Esophagus squamous epithelium (tissue), 5 donors: Measurements from ENCODE around the gene ARSA. TPM values are rescaled to one million over a fixed set of nuclear protein-coding genes. Genes with fewer than 3 reads are reported as not detected.
"Not testable (repeated sequence)": the region's sequence is repeated elsewhere in the genome, so short reads cannot be mapped to it uniquely, and the experiment has no call there.

Source experiments
- DNase-seq: peaks from one replicate; lab custom pipeline; 2025; lab: John Stamatoyannopoulos, UW
- H3K27ac ChIP-seq, 4 donors: fragments of 200-600 bp; sonication (generic); one replicate each; pipeline ENCODE4 v1.5.1; 2016 to 2019; ENCODE audit warnings: mild to moderate bottlenecking in 1 of 4
- H3K27me3 ChIP-seq, 4 donors: fragments of 200-600 bp; sonication (generic); 1 replicate in 3 of 4; 2 replicates in 1 of 4; pipeline versions ENCODE4 v1.5.1 to v1.6.0; 2017 to 2021; ENCODE audit warnings: antibody characterized with exemption in 1 of 4
- H3K36me3 ChIP-seq, 3 donors: fragments of 200-600 bp; sonication (generic); one replicate each; pipeline ENCODE4 v1.5.1; 2016 to 2019
- H3K4me1 ChIP-seq, 3 donors: fragments of 200-600 bp; sonication (generic); one replicate each; pipeline ENCODE4 v1.5.1; 2017 to 2019
- H3K4me3 ChIP-seq, 4 donors: fragments of 200-600 bp; sonication (generic); 1 replicate in 3 of 4; 2 replicates in 1 of 4; pipeline ENCODE4 v1.5.1; 2016 to 2019; ENCODE audit warnings: mild to moderate bottlenecking in 2 of 4, moderate library complexity in 1 of 4
- H3K9me3 ChIP-seq, 3 donors: fragments of 200-600 bp; sonication (generic); one replicate each; pipeline ENCODE4 v1.5.1; 2016 to 2019
- POLR2A ChIP-seq, 4 donors: fragments of 450-650 bp; IDR thresholded peaks; one replicate each; pipeline ENCODE4 v1.6.1; 2017; ENCODE audit warnings: antibody characterized with exemption in 4 of 4, mild to moderate bottlenecking in 4 of 4, moderate library complexity in 3 of 4
- WGBS, 2 donors: methylation state at CpG; one replicate each; pipeline ENCODE4 v1.1.5; 2018; 5-methylcytosine and 5-hydroxymethylcytosine counted together
- intact Hi-C: fragments of 100-400 bp; cut with DNase I; formaldehyde crosslinking; loops from one replicate; pipeline ENCODE4 v1.15.0; 2022
- total RNA-seq, 4 donors: library from RNA; depleted of rRNA; stranded (reverse); fragments of >200 nt; gene quantifications; one replicate each; pipeline ENCODE4 v1.1.0, GENCODE V29; 2016
- TF ChIP-seq, protein P1 (sequence below), 6 experiments: fragments of 450-650 bp in 4 of 6; fragments of 200-600 bp in 2 of 6; sonication (generic) in 2 of 6; IDR thresholded peaks; one replicate each; pipeline ENCODE4 v1.5.1; 2016 to 2019; ENCODE audit warnings: antibody characterized with exemption in 6 of 6, mild to moderate bottlenecking in 4 of 6, moderate library complexity in 4 of 6
- donor health status: DM: yes; HTN: yes; CAD: no.

The ARSA gene
- total RNA-seq, 4 donors from 2014 or later, result 18.7 to 47.0 (median 28.6) TPM

DNA sequence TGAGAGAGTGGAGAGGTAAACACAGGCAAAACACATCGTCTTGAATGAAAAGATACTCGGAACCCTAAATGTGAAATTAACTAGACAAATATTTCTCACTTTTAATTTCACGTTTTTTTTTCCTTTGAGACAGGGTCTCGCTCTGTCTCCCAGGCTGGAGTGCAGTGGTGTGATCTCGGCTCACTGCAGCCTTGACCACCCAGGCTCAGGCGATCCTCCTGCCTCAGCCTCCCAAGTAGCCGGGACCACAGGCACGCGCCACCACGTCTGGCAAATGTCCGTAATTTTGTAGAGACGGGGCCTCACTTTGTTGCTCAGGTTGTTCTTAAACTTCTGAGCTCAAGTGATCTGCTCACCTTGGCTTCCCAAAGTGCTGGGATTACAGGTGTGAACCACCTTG lies 37.3 kb upstream of the ARSA start:
- H3K36me3 ChIP-seq, result no peaks in the 10 kb centered on the region
- no peak overlapping the region for H3K27ac ChIP-seq
- TF ChIP-seq, protein P1, sequence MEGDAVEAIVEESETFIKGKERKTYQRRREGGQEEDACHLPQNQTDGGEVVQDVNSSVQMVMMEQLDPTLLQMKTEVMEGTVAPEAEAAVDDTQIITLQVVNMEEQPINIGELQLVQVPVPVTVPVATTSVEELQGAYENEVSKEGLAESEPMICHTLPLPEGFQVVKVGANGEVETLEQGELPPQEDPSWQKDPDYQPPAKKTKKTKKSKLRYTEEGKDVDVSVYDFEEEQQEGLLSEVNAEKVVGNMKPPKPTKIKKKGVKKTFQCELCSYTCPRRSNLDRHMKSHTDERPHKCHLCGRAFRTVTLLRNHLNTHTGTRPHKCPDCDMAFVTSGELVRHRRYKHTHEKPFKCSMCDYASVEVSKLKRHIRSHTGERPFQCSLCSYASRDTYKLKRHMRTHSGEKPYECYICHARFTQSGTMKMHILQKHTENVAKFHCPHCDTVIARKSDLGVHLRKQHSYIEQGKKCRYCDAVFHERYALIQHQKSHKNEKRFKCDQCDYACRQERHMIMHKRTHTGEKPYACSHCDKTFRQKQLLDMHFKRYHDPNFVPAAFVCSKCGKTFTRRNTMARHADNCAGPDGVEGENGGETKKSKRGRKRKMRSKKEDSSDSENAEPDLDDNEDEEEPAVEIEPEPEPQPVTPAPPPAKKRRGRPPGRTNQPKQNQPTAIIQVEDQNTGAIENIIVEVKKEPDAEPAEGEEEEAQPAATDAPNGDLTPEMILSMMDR (IDR thresholded peaks at IDR 0.05), result no peak
- no peak for TF ChIP-seq POLR2A (IDR thresholded peaks at IDR 0.05)
- no peaks in the 10 kb centered on the region for H3K9me3 ChIP-seq
- H3K4me1 ChIP-seq, result no peaks in the 10 kb centered on the region
- intact Hi-C loops, result no loop called here
- peaks cover 0 to 14% (median 0%) of the 10 kb centered on the region in 4 donors for H3K27me3 ChIP-seq
- 91 to 94% methylated on average over 12 of the region's 12 CpGs for WGBS, 2 donors
- H3K4me3 ChIP-seq, result no peak overlapping the region
- DNase-seq, result no peak

DNA sequence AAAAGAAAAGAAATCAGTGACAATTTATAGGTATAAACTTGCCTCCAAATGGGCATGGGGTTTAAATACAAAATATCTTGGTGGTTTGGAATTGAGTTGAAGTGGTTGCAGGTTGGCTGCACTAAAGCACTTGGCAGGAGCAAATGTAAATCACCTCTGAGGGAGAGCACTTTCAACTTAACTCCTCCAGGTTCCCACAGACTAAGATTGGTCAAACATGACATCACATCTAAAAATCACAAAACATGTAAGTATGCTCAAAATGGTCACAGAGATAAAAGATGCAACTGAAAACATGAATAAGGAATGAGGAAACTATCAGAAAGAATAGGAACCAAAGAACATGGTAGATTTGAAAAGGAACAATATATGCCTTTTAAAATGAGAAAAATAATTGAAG lies 32.4 kb upstream of the ARSA start:
- no peak for DNase-seq
- Histone ChIP-seq H3K27ac (no peak overlapping the region), H3K4me1 (peaks cover 0 to 3% (median 0%) of the 10 kb centered on the region in 3 donors), H3K4me3 (no peak overlapping the region), H3K27me3 (peaks cover 0 to 39% (median 0%) of the 10 kb centered on the region in 4 donors), H3K9me3 (no peaks in the 10 kb centered on the region), H3K36me3 (no peaks in the 10 kb centered on the region)
- TF ChIP-seq, protein P1 (IDR thresholded peaks at IDR 0.05), result no peak
- no peak for TF ChIP-seq POLR2A (IDR thresholded peaks at IDR 0.05)
- intact Hi-C loops, result no loop called here

DNA sequence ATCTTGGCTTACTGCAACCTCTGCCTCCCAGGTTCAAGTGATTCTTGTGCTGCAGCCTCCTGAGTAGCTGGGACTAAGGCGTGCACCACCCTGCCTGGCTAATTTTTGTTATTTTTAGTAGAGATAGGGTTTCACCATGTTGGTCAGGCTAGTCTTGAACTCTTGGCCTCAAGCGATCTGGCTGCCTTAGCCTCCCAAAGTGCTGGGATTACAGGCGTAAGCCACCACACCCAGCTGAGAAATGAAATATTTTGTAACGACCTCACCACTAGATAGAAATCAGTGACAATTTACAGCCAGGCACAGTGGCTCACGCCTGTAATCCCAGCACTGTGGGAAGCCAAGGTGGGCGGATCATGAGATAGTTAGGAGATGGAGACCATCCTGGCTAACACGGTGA lies 31.8 kb upstream of the ARSA start:
- intact Hi-C loops, result not testable (repeated sequence)
- peaks cover 0 to 44% (median 0%) of the 10 kb centered on the region in 4 donors for H3K27me3 ChIP-seq
- 86 to 88% methylated on average over 5 to 6 of the region's 7 CpGs for WGBS, 2 donors

DNA sequence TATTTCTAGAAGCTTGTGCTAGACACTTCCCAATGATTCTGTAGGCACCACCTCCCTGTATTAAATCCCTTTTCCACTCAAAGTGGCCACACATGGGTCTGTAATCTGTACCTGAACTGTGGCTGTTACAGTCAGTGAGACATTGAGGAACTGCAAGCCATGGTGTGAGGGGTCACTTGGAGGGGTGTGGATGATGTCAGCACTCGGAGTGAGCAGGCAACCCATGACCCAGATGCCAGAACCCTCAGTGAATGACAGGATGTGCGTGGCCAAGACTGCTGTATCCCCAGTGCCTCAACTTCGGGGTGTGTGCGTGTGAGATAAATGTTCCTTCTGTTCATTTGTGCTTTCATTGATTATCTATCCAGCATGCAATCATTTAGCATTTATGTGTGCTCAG lies 30.0 kb upstream of the ARSA start:
- intact Hi-C loops, result no loop called here
- TF ChIP-seq, protein P1 (IDR thresholded peaks at IDR 0.05), result no peak
- TF ChIP-seq POLR2A (IDR thresholded peaks at IDR 0.05), result no peak
- Histone ChIP-seq H3K36me3 (no peaks in the 10 kb centered on the region), H3K27ac (peak overlapping the region in 2 of 4 donors; percentile 38 to 53), H3K27me3 (peaks cover 0 to 54% (median 0%) of the 10 kb centered on the region in 4 donors), H3K9me3 (no peaks in the 10 kb centered on the region), H3K4me3 (no peak overlapping the region), H3K4me1 (peaks cover 0 to 3% (median 0%) of the 10 kb centered on the region in 3 donors)
- no peak for DNase-seq
- WGBS, 2 donors, result 71 to 79% methylated on average over 3 to 4 of the region's 4 CpGs

More for the DNA sequence above, 31.8 kb upstream of the ARSA start:
- not testable (repeated sequence) for H3K27ac ChIP-seq, H3K4me1 ChIP-seq, H3K9me3 ChIP-seq, H3K4me3 ChIP-seq, H3K36me3 ChIP-seq, DNase-seq

DNA sequence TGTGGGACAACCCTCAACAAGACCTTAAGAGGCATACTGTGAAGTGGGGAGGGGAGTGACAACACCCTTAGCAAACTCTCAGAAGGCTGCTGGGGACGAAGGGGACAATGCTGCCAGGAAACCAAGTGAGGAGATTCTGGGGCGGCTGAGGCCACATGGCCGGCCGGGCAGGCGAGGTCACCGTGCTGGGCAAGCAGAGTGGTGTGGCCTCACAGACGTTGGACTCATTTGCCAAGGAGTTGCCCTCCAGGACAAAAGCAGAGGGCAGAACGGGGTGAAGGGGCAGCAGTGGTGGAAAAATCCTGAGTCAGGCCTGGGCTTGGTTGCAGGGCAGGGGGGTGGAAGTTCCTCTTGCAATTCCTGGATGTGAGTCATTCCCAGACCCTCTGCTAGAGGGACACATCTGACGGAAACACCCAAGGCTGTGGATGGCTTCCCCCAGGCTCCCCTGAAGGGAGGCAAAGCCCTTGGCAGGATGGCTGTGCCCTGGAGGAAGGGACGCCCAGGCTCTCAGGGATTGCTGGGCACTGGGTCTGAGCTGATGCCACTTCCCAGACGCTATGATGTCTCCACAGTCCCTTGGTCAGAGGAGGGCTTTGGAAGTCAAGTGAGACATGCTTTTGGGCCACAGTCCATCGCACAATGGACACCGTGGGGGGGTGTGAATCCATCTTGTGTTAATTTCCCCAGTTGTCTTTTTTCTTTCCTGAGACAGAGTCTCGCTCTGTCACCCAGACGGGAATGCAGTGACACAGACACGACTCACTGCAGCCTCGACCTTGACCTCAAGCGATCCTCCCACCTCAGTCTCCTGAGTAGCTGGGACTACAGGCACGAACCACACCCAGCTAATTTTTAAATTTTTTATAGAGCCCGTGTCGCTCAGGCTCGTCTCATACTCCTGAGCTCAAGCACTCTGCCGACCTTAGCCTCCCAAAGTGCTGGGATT lies 28.4 kb upstream of the ARSA start:
- no peak for TF ChIP-seq POLR2A (IDR thresholded peaks at IDR 0.05)
- Histone ChIP-seq H3K36me3 (no peaks in the 10 kb centered on the region), H3K4me3 (no peak overlapping the region), H3K4me1 (peaks cover 0 to 3% (median 0%) of the 10 kb centered on the region in 3 donors), H3K27me3 (peaks cover 0 to 53% (median 0%) of the 10 kb centered on the region in 4 donors), H3K9me3 (no peaks in the 10 kb centered on the region), H3K27ac (peak overlapping the region in 2 of 4 donors; percentile 53 to 73)
- DNase-seq, result no peak
- intact Hi-C loops, result no loop called here
- 45 to 52% methylated on average over 20 of the region's 23 CpGs for WGBS, 2 donors

DNA sequence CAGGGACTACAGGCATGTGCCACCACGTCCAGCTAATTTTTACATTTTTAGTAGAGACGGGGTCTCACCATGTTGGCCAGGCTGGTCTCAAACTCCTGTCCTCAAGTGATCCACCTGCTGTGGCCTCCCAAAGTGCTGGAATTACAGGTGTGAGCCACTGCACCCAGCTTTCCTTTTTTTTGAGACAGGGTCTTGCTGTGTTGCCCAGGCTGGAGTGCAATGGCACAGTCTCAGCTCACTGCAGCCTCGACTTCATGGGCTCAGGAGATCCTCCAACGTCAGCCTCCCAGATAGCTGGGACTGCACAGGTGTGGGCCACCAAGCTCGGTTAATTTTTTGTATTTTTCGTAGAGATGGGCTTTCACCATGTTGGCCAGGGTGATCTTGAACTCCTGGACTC lies 26.7 kb upstream of the ARSA start:
- 87 to 88% methylated on average over 5 to 6 of the region's 6 CpGs for WGBS, 2 donors
- H3K27ac ChIP-seq, H3K4me3 ChIP-seq, DNase-seq, intact Hi-C loops, H3K9me3 ChIP-seq, H3K36me3 ChIP-seq, H3K4me1 ChIP-seq: not testable (repeated sequence)
- H3K27me3 ChIP-seq, result peaks cover 0 to 48% (median 0%) of the 10 kb centered on the region in 4 donors
